HG02938 (cell line): ENCODE results near the gene PIK3R5.

Experiments used
- ATAC-seq: cut with Tn5 transposase; IDR thresholded peaks from one replicate; pipeline ENCODE4 v1.9.1; 2021; ENCODE audit warnings: mild to moderate bottlenecking, moderate library complexity; ENCODE audit not compliant: unreplicated experiment

Gene PIK3R5

GRCh38 chr17:8953156-8953885, 12.2 kb downstream of the PIK3R5 start:
- no peak for ATAC-seq

GRCh38 chr17:8952191-8952590, 13.3 kb downstream of the PIK3R5 start:
- no peak for ATAC-seq

- ATAC-seq, result no peak
Measured at GRCh38 chr17:8951206-8951605, 14.3 kb downstream of the PIK3R5 start.

DNA sequence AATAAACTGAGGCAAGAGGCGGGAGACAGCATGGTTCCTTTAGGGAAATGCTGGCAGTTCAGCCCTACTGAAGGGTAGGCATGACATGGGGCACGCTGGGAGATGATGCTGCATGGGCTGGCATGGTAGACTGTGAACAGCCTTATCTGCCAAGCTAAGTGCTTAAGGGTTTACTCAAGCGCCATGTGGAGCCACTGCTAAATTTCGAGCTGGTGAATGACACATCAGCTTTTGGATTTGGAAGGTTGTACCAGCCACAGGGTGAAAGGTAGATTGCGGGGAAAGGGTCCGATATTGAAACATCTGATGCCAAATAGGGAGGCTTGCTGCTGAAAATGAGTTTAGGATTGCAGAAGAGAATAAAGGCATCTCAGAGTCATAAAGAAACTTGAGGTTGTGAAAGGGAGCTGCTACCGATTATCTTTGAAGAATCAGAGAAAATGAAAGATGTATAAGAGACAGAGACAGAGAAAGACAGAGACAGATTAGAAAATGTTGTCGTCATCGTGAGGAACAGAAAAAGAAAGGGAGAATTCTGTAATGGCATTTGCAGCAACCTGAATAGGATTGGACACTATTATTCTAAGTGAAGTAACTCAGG, 16.3 kb downstream of the PIK3R5 start:
- no peak for ATAC-seq

DNA sequence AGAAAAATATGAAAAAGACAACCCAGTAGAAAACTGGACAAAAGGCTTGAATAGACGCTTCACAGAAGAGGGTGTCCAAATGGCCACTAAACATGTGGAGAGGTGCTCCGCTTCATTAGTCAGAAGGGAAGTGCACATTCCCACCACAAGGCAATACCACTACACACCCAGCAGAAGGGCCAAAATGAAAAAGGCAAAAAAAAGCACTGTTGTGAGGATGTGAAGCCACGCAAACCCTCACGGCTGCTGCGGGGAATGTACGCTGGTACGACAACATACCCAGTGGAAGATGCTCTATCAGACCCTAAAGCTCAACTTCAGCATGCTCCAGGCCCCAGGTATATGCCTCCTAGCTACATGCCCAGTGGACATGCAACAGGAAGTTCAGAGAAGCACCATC, 17.0 kb downstream of the PIK3R5 start:
- no peak for ATAC-seq

DNA sequence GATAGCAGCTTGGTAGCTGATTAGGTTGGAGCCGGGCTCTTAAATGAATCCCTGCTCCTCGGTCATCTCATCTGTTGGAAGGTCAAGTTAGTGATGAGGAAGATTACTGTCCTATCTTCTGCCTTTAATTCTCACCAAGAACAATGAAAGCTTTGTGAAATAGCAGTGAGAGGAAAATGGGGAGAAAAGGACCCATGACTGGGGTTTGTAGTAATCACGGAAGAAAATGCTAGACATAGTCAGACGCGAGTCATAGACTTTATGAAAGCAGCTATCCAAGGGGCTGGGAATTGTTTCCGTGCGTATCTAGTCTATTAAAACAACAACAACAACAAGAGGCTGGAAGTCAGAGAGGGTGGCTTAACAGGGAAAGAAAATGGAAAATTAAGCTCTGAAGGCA, 18.3 kb downstream of the PIK3R5 start:
- ATAC-seq, result no peak

DNA sequence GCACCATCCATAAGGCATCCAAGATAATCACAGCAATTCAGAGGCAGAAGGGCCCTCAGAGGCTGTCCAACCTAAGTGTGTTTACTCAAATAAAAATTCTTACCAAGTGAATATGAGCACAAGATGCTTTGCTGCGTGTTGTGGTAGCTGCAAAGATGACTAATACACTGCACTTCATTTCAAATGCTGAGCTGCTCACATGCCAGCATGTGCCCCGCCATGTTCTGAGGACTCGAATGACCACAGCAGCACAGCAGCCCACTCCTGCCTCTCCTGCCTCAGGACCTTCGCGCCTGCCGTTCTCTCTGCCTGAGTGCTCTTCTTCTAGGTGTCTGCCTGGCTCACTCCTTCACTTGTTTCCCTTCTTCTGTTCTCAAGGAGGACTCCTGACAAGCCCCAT, 19.0 kb downstream of the PIK3R5 start:
- ATAC-seq, result no peak

- ATAC-seq, result no peak
Measured at GRCh38 chr17:8946071-8946470, 19.4 kb downstream of the PIK3R5 start.

DNA sequence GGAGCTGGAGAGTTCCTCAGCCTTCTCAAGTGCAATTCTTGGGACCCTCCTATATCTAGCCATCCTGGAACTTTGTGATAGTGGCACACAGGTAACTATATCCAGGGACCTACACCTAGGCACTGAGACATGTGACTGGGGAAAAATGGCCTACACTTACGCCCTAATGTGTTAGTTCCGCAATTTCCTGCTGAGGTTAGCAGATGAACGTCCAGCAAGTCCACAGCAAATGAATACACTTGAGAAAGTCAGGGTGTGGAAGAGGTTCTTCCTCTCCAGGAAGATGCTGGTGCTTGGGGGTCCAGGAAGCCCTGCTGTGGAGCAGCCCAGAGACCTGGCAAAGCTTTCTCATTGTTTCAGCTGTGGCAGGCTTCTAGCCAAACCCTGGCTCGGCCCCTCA, 20.8 kb downstream of the PIK3R5 start:
- ATAC-seq, result no peak

DNA sequence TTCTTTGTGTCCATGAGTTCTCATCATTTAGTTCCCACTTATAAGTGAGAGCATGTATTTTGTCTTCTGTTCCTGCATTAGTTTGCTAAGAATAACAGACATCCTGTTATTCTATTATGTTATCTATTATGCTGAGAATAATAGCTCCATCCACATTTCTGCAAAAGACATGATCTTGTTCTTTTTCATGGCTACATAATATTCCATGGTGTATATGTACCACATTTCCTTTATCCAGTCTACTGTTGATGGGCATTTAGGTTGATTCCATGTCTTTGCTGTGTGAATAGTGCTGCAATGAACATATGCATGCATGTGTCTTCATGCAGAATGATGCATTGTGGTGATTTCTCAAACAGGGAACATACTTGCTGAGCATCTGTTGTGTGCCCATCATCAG, 21.4 kb downstream of the PIK3R5 start:
- ATAC-seq, result no peak

DNA sequence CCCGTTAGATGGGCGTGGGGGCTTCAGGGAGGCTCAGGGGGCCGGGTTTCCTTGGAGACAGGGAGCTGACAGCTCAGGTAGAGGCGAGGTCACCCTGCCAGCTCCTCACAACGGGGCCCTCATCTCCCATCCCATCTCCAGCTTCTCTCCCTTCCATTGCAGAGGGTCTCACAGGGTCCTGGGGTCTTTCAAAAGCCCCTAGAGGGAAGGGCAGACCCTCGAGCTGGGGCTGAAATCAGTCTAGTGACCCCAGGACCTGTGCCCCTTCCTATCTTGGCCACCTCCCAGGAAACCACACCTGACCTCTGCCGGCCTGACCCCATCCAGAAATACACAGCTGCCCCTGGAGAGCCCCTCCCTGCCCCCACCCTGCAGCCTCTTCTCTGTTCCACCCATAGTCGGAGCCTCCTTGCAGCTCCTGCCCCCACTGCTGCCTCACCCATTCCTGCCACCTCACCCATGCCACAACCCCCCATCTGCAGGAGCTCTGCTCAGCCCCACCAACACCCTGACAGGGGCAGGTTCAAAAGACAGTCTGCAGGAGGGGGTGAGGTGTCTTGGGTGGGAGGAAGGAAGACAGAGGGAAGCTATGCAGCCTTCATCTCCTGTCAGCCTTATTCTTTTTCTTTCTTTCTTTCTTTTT, 23.4 kb downstream of the PIK3R5 start:
- ATAC-seq, result no peak

DNA sequence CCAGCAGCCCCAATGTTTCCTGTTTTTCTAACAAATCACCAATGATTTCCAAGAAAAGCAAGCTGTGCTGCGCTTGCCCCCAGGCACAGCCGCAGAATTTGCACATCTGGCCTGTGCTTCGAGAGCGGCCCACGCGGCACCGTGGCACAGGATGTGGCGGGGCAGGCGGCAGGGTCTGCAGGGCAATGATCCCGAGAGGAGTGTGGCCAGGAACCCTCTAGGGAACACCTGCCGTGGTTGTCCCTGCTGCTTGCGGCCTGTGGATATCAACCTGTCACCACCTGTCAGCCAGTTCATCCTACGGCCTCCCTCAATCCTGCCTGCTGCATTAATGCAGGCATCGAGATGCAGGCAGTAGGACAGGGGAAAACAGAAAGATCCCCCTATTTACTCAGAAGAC, 24.0 kb downstream of the PIK3R5 start:
- ATAC-seq, result no peak

DNA sequence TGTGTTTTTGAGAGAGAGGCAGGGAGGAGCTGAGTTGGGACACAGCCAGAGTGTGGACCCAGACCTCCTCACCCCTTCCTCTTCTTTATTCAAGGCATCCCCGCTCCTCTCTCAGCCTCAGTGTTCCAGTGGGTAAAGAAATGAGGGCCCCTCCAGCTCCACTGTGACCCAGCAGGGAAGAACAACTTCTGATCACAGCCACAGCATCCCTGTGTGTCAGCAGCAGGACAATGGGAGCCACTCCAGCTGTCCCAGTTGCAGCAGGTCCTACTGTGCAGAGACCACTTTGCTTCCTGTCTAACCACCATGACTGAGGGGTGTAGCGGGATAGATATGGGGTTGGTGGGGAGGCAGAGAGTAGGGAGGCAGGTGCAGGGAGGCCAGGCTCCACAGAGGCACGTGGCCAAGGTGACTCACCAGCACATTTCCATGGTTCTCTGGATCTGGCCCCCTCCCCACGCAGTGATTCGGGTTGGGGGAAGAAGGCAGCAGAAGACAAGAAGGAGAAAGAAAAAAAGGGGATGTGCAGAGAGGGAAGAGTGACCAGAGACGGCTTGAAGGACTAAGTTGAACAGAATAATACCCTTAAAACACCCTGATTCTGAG, 24.5 kb downstream of the PIK3R5 start:
- no peak for ATAC-seq

GRCh38 chr17:8939496-8940334, 25.8 kb downstream of the PIK3R5 start:
- peak; percentile 40 for ATAC-seq

GRCh38 chr17:8938933-8939332, 26.6 kb downstream of the PIK3R5 start:
- ATAC-seq, result no peak

GRCh38 chr17:8935191-8935590, 30.3 kb downstream of the PIK3R5 start:
- ATAC-seq, result no peak

DNA sequence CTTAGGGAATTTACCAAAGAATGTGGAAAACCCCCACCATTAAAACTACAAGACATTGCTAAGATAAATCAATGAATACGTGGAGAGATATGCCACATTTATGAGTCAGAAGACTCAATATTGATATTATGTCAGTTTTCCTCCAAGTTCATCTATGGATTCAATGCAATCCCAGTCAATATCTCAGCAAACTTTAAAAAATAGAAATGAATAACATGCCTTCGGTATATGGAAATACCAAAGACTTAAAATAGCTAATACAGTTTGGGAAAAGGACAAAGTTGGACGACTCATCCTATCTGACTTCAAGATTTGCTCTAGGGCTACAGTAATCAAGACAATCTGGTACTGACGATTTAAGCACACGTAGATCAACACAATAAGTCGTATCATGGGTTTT, 31.2 kb downstream of the PIK3R5 start:
- no peak for ATAC-seq

- no peak for ATAC-seq
Measured at GRCh38 chr17:8930649-8931048, 34.9 kb downstream of the PIK3R5 start.

DNA sequence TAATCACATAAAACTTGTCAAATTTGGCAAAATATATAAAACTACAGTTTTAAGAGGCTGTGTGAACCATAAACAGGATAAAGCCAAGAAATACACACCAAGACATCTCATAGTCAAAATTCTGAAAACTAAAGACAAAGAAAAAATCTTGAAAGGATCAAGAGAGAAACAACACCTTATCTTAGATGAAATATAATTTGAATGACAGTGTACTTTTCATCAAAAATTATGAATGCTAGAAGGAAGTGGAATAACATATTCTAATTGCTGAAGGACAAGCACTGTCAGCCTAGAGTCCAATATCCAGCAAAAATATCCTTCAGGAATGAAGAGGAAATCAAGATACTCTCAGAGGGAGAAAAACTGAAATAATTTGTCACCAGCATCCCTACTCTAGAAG, 37.2 kb downstream of the PIK3R5 start:
- no peak for ATAC-seq

DNA sequence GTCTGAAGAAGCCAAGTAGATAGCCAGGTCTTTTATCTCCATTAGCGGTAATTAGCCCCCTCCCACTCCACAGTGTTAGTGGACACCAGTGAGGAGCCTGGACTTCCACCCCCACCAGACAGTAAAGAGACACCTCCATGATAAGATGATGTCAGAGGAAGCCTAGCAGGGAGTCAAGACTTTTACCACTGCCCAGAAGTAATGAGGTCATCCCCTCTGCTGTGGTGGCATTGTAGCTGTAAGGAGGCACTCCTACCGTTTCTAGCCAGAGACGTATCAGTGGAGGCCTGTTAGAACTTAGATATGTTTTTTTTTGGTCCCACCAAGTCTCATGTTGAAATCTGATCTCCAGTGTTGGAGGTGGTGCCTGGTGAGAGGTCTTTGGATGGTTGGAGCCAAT, 38.1 kb downstream of the PIK3R5 start:
- ATAC-seq, result no peak

- ATAC-seq, result no peak
Measured at GRCh38 chr17:8925808-8926207, 39.7 kb downstream of the PIK3R5 start.
